Effector memory CD4-positive, alpha-beta T cell (primary cell): ENCODE data around the gene ANKS1B.

Source experiments
- DNase-seq, 3 donors: peaks; one replicate each; pipeline ENCODE4 v3.0.0-alpha.2; 2020
- H3K27ac ChIP-seq: 2 replicates; pipeline ENCODE4 v1.7.0; 2013; ENCODE audit warnings: mild to moderate bottlenecking, low read length, moderate library complexity; ENCODE audit not compliant: insufficient read depth, poor library complexity, severe bottlenecking
- H3K27me3 ChIP-seq: replicated peaks from 2 replicates; pipeline ENCODE4 v1.7.0; 2013; ENCODE audit warnings: mild to moderate bottlenecking, low read length; ENCODE audit not compliant: insufficient read depth, control insufficient read depth, poor library complexity, severe bottlenecking
- H3K36me3 ChIP-seq: 2 replicates; pipeline ENCODE4 v1.7.0; 2013; ENCODE audit warnings: mild to moderate bottlenecking, low read length, moderate library complexity; ENCODE audit not compliant: control insufficient read depth, insufficient read depth
- H3K4me1 ChIP-seq: 2 replicates; pipeline ENCODE4 v1.7.0; 2013; ENCODE audit warnings: low read length, mild to moderate bottlenecking; ENCODE audit not compliant: control insufficient read depth, insufficient read depth, poor library complexity, severe bottlenecking
- H3K4me3 ChIP-seq: 2 replicates; pipeline ENCODE4 v1.7.0; 2013; ENCODE audit warnings: low read length, low read depth, mild to moderate bottlenecking; ENCODE audit not compliant: insufficient read depth, poor library complexity, severe bottlenecking
- H3K9me3 ChIP-seq: 2 replicates; pipeline ENCODE4 v1.7.0; 2013; ENCODE audit warnings: mild to moderate bottlenecking, low read length, moderate library complexity; ENCODE audit not compliant: control insufficient read depth

Gene ANKS1B

DNA sequence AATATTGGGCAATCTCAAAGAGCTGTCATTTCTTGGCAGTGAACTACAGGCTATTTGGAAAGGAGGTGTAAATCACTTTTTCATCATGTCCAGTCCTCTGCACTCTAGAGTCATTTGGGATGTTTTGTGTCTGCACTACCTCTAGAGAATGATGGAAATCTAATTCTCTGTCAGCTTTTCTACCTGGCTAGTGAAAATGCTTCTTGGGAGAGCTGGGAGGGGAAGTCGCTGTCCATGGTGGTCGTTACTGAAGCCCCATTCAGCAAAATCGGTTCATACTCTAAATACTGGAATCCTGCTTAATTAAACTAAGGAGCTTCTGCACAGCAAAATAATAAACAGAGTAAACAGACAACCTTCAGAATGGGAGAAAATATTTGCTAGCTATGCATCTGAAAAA is 1087.8 kb downstream of the ANKS1B start:
- H3K27me3 ChIP-seq = peaks cover 19% of the 10 kb centered on the region
- no peaks in the 10 kb centered on the region for H3K4me1 ChIP-seq
- DNase-seq = no peak

DNA sequence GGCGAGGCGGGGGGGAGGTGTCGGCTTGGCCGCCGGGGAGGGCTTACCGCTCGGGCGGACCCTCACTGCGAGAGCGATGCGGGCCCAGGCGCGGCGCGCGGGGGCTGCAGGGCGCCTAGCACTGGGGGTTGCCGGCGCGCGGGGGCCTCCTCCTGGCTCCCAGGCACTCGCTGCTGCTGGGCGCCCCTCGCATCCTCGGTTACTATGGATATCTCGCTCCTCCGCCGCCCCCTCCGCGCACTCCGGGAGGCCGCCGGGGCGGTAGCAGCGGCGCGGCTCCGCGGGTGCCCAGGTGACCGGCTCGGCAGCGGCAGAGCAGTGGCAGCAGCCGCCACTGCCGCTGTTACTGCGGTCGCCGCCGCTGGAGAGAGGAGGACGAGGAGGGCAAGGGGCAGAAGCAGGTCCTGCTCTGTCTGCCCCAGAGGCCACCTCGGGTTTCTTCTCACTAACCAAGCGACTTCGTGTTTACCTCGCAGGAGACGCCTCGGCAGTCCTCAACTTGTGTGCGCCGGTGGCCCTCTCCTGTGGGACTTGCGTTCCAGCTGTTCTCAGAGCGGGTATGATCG is 1089.6 kb downstream of the ANKS1B start:
- no peaks in the 10 kb centered on the region for H3K9me3 ChIP-seq
- H3K27ac ChIP-seq = no peak overlapping the region
- peaks cover 19% of the 10 kb centered on the region for H3K27me3 ChIP-seq
- no peak for DNase-seq
- no peaks in the 10 kb centered on the region for H3K36me3 ChIP-seq
- no peaks in the 10 kb centered on the region for H3K4me1 ChIP-seq
- no peak overlapping the region for H3K4me3 ChIP-seq

More for the DNA sequence above, 1087.8 kb downstream of the ANKS1B start:
- Histone ChIP-seq H3K27ac (no peak overlapping the region), H3K4me3 (no peak overlapping the region), H3K9me3 (no peaks in the 10 kb centered on the region), H3K36me3 (no peaks in the 10 kb centered on the region)

DNA sequence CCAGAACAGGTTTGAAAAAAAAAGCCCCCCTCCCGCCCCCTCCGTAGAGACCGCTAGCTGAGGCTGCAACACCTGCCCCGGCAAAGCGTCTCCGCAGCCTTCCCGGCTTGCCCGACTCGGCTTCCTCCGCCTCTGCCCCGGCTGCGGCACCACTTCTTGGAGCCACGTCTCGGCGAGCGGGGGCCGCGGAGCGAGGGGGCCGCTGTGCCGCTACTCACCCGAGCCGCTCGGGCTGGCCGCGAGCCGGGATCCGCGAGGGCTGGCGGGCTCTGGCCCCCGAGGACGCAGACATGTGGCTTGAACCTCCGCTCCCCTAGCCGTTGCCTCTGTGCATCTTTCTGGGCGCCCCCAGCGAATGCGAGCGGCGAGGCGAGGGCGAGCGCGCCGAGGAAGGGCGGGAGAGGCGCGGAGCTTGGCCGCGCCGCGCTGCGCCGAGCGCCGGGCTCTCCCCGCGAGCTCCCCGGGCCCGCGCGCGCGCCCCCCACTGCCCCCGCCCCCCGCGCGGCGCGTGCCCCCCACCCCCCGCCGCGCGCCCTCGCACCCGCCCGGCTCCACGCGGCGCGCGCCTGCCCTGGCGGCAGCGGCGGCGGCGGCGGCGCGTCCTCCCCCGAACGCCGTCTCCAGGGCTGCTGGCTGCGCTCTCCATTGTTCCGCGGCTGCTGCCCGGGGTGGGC is 1090.2 kb downstream of the ANKS1B start:
- no peaks in the 10 kb centered on the region for H3K9me3 ChIP-seq
- H3K36me3 ChIP-seq = no peaks in the 10 kb centered on the region
- H3K4me3 ChIP-seq = no peak overlapping the region
- H3K27me3 ChIP-seq = peaks cover 19% of the 10 kb centered on the region
- DNase-seq = no peak
- no peaks in the 10 kb centered on the region for H3K4me1 ChIP-seq
- H3K27ac ChIP-seq = no peak overlapping the region

DNA sequence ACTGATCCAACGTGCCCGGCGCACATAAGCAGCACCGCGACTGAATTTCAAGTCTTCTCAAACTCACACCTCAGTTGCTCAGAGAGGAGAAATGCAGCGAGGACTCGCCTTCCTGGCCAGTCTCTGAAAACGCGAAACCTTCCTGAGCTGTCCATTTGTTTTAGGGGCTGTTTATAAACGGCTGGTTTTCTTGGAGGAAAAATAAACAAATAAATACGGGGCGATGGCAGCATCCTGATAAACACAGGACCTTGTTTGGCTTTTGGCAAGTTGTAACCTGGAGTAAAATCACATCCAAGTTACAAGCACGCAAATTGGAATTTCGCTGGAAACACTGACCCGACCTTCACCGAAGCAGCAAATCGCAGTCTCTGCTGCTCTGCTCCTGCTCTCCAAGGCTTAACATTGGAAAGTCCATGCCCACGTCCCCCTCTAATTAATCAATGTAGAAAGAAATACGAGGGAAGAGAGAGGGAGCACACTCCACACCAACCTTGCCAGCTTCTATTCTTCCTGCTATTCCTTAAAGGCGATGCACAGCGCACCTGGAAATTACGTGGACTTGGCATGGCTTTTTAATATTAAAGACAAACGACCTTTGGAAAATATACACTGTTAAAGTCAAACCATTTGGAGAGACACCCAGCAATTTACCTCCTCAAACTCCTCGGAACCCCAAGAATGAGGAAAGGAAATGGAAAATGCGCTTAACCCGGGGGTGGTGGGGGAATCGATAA is 1090.9 kb downstream of the ANKS1B start:
- peaks cover 19% of the 10 kb centered on the region for H3K27me3 ChIP-seq
- H3K4me3 ChIP-seq = no peak overlapping the region
- H3K9me3 ChIP-seq = no peaks in the 10 kb centered on the region
- no peak overlapping the region for H3K27ac ChIP-seq
- H3K36me3 ChIP-seq = no peaks in the 10 kb centered on the region
- no peaks in the 10 kb centered on the region for H3K4me1 ChIP-seq
- DNase-seq = no peak

GRCh38 chr12:98893126-98893674 is 1091.5 kb downstream of the ANKS1B start:
- Histone ChIP-seq H3K9me3 (no peaks in the 10 kb centered on the region), H3K36me3 (no peaks in the 10 kb centered on the region), H3K27ac (no peak overlapping the region), H3K4me1 (no peaks in the 10 kb centered on the region), H3K27me3 (peaks cover 19% of the 10 kb centered on the region), H3K4me3 (no peak overlapping the region)
- DNase-seq = no peak

DNA sequence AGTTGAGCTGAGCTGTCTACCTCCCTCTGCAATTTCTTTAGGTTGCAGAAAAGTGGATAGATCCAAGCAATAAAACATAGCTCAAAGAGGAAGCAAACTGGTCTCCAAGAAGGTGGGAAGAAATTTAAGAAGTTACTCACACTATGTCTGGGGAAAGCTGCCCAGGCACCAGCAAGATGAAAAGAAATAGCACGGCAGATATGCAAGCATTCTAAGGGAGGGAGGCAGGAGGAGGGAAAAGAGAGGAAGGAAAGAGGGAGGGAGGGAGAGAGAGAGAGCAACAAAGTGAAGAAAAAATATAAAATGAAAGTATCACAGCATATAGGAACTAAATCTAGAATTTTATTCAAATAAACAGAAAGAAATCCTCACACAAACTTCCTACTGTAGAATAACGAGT is 1099.0 kb downstream of the ANKS1B start:
- no peak for DNase-seq
- no peak overlapping the region for H3K4me3 ChIP-seq

DNA sequence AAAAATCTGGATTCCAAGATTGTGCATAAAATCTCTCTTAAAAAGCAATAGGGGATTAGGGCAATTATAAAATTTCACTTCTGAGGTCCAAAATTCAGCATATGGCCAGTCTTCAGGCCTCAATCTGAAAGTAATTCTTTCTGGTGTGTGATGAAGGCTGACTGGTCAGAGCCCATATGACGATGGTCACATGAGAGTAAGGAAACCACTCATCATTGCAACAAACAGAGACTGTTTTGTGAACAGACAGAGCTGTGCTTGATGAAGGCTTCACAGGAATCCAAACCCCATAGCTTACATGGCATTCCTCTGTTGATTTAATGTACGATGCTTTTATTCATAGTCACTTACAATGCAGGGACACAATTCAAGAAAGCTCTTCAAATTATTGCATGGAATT is 1101.5 kb downstream of the ANKS1B start:
- DNase-seq = no peak
- Histone ChIP-seq H3K9me3 (no peaks in the 10 kb centered on the region), H3K36me3 (no peaks in the 10 kb centered on the region), H3K4me1 (no peaks in the 10 kb centered on the region), H3K27ac (no peak overlapping the region), H3K4me3 (no peak overlapping the region), H3K27me3 (no peaks in the 10 kb centered on the region)

More for the DNA sequence above, 1099.0 kb downstream of the ANKS1B start:
- no peaks in the 10 kb centered on the region for H3K36me3 ChIP-seq
- H3K9me3 ChIP-seq = no peaks in the 10 kb centered on the region
- no peaks in the 10 kb centered on the region for H3K4me1 ChIP-seq
- H3K27me3 ChIP-seq = no peaks in the 10 kb centered on the region
- no peak overlapping the region for H3K27ac ChIP-seq

GRCh38 chr12:98882526-98882925 is 1102.2 kb downstream of the ANKS1B start:
- DNase-seq = no peak
- Histone ChIP-seq H3K27me3 (no peaks in the 10 kb centered on the region), H3K9me3 (no peaks in the 10 kb centered on the region), H3K4me3 (no peak overlapping the region), H3K27ac (no peak overlapping the region), H3K4me1 (no peaks in the 10 kb centered on the region), H3K36me3 (no peaks in the 10 kb centered on the region)

GRCh38 chr12:98873776-98874175 is 1111.0 kb downstream of the ANKS1B start:
- Histone ChIP-seq H3K27me3 (no peaks in the 10 kb centered on the region), H3K4me1 (no peaks in the 10 kb centered on the region)

DNA sequence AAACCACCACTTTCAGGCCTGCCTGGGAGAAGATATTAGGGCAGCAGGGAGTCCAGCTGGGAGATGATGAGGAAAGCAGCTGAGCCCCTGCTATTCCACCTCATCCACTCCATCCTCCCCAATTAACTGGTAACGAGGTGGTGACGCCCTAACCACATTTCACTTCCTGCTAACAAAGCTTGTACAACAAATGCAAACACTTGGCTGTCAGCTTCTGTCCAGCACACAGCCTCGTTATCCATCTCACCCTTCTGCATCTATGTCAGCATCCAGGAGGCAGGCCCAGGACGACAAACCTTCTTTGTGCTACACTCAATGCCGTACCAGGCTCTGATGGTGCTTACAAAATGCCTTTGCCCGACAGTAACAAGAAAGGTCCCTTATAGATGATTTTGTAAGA is 1114.2 kb downstream of the ANKS1B start:
- Histone ChIP-seq H3K27me3 (no peaks in the 10 kb centered on the region), H3K4me1 (no peaks in the 10 kb centered on the region), H3K4me3 (no peak overlapping the region), H3K9me3 (no peaks in the 10 kb centered on the region), H3K36me3 (no peaks in the 10 kb centered on the region), H3K27ac (no peak overlapping the region)
- no peak for DNase-seq

More at GRCh38 chr12:98873776-98874175, 1111.0 kb downstream of the ANKS1B start:
- no peak overlapping the region for H3K4me3 ChIP-seq
- H3K9me3 ChIP-seq = no peaks in the 10 kb centered on the region
- H3K36me3 ChIP-seq = no peaks in the 10 kb centered on the region
- H3K27ac ChIP-seq = no peak overlapping the region
- DNase-seq = no peak
